Transverse colon (tissue), 4 donors: Measurements from ENCODE around the gene GDF7.

Experiments
- EP300 ChIP-seq: sonication (generic); formaldehyde crosslinking; IDR thresholded peaks from one replicate; pipeline ENCODE4 v1.6.1; 2017; ENCODE audit warnings: antibody characterized with exemption, low read depth
- POLR2A ChIP-seq: fragments of 450-650 bp; IDR thresholded peaks from one replicate; pipeline ENCODE4 v1.6.1; 2016; ENCODE audit warnings: antibody characterized with exemption, mild to moderate bottlenecking, moderate library complexity
- POLR2AphosphoS5 ChIP-seq, 3 donors: sonication (generic); formaldehyde crosslinking; IDR thresholded peaks; one replicate each; pipeline ENCODE4 v1.6.1; 2016; ENCODE audit warnings: antibody characterized with exemption in 3 of 3
- TF ChIP-seq, protein P1 (sequence below), 5 experiments: fragments of 200-600 bp in 3 of 5; fragments of 450-650 bp in 2 of 5; sonication (generic) in 3 of 5; IDR thresholded peaks; 1 replicate in 2 of 5; 2 replicates in 3 of 5; pipeline ENCODE4 v1.5.1; 2016 to 2017; ENCODE audit warnings: antibody characterized with exemption in 5 of 5, inconsistent platforms in 3 of 5, mild to moderate bottlenecking in 2 of 5, moderate library complexity in 1 of 5

DNA sequence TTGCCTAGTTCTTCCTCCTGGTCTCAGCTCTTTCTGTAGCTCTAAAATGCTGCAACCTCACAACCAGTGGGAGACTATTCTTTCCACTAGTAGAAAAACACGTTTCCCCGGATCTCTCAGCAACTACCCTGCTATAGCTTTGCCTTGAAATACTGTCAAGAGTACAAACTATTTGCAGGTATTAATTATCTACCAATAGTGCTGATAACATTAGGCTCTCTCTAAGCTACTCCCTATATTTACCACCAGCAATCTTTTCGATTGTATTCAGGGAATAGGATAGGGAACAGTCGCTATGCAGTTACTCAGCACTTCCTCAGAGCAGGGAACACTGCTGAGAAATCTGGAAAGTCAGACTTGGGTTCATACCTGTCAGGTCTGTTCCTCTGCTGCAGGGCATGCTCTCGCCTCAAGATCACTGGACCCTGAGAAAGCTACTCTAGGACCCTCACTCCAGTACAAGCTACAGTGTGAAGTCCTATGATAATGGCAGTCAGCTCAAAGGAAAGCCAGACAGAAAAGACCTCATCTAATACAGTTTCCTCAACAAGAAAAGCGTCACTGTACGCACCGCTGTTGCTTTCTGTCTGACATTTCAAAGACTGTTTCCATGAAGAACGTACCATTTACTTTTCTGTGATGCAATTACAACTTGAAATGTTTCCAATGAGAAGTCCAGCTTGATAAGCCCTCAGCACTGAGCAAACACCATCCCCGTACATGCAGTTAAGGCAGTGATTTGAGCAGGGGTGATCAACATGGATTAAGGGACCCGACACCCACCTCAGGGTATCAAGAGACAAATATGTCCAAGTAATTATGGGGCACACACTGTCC is 22.7 kb downstream of the GDF7 start:
- TF ChIP-seq POLR2AphosphoS5 (IDR thresholded peaks at IDR 0.05) (no peak), POLR2A (no peak), EP300 (no peak)
- TF ChIP-seq, protein P1, sequence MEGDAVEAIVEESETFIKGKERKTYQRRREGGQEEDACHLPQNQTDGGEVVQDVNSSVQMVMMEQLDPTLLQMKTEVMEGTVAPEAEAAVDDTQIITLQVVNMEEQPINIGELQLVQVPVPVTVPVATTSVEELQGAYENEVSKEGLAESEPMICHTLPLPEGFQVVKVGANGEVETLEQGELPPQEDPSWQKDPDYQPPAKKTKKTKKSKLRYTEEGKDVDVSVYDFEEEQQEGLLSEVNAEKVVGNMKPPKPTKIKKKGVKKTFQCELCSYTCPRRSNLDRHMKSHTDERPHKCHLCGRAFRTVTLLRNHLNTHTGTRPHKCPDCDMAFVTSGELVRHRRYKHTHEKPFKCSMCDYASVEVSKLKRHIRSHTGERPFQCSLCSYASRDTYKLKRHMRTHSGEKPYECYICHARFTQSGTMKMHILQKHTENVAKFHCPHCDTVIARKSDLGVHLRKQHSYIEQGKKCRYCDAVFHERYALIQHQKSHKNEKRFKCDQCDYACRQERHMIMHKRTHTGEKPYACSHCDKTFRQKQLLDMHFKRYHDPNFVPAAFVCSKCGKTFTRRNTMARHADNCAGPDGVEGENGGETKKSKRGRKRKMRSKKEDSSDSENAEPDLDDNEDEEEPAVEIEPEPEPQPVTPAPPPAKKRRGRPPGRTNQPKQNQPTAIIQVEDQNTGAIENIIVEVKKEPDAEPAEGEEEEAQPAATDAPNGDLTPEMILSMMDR (IDR thresholded peaks at IDR 0.05), result no peak
